ENCODE results near the gene OSCAR.
"Not testable (repeated sequence)": the region's sequence is repeated elsewhere in the genome, so short reads cannot be mapped to it uniquely, and the experiment has no call there.

DNA sequence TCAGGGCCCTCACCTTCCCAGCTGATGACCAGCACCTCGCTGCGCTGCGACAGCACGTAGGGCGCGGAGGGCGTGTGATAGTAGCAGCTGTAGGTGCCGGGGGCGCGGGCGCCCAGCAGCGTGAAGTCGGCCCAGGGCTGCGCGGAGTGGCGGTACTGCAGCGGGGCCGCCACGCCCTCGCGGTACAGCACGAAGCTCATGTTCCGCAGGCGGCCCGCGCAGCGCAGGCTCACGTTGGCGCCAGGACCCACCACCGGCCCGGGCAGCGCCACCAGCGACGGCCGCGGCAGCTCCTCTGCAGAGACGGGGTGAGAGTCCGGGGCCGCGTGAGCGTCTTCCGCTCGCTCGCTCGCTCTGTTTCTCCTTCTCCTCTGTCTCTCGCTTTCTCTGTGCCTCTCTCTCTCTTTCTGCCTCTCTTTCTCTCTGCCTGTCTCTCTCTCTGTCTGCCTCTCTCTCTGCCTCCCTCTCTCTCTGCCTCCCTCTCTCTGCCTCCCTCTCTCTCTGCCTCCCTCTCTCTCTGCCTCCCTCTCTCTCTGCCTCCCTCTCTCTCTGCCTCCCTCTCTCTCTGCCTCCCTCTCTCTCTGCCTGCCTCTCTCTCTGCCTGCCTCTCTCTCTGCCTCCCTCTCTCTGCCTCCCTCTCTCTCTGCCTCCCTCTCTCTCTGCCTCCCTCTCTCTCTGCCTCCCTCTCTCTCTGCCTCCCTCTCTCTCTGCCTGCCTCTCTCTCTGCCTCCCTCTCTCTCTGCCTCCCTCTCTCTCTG, 4.6 kb downstream of the OSCAR start:
- not testable (repeated sequence) for TF ChIP-seq POLR2A (IDR thresholded peaks at IDR 0.05)
- TF ChIP-seq, protein P1, sequence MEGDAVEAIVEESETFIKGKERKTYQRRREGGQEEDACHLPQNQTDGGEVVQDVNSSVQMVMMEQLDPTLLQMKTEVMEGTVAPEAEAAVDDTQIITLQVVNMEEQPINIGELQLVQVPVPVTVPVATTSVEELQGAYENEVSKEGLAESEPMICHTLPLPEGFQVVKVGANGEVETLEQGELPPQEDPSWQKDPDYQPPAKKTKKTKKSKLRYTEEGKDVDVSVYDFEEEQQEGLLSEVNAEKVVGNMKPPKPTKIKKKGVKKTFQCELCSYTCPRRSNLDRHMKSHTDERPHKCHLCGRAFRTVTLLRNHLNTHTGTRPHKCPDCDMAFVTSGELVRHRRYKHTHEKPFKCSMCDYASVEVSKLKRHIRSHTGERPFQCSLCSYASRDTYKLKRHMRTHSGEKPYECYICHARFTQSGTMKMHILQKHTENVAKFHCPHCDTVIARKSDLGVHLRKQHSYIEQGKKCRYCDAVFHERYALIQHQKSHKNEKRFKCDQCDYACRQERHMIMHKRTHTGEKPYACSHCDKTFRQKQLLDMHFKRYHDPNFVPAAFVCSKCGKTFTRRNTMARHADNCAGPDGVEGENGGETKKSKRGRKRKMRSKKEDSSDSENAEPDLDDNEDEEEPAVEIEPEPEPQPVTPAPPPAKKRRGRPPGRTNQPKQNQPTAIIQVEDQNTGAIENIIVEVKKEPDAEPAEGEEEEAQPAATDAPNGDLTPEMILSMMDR (IDR thresholded peaks at IDR 0.05): not testable (repeated sequence)

All from lower leg skin (tissue), 3 donors.